Kidney epithelial cell (primary cell): ENCODE data around the gene ZFP64. TPM values are rescaled to one million over a fixed set of nuclear protein-coding genes. Genes with fewer than 3 reads are reported as not detected.

Source experiments
- DNase-seq: peaks from one replicate; pipeline ENCODE4 v3.0.0-alpha.2; 2010; ENCODE audit warnings: low read depth
- H3K27me3 ChIP-seq: 2 replicates; pipeline ENCODE4 v1.6.0; 2011; ENCODE audit warnings: low read length; ENCODE audit not compliant: control insufficient read depth, insufficient read depth
- H3K36me3 ChIP-seq: 2 replicates; pipeline ENCODE4 v1.5.1; 2011; ENCODE audit warnings: low read length; ENCODE audit not compliant: control insufficient read depth, insufficient read depth
- H3K4me3 ChIP-seq: 2 replicates; pipeline ENCODE4 v1.5.1; 2011; ENCODE audit warnings: low read depth, mild to moderate bottlenecking, control low read depth, low read length
- total RNA-seq: library from RNA; depleted of rRNA; stranded (reverse); fragments of >200 nt; gene quantifications from 2 replicates; pipeline ENCODE4 v1.2.3, GENCODE V29; 2015
- TF ChIP-seq, protein P1 (sequence below): IDR thresholded peaks from 2 replicates; pipeline ENCODE4 v1.5.1; 2011; ENCODE audit warnings: mild to moderate bottlenecking, moderate library complexity, low read length, control low read depth, inconsistent platforms; ENCODE audit not compliant: insufficient read depth, poor library complexity, severe bottlenecking

ZFP64 gene
- total RNA-seq, 1 donor from 2014 or later, result 49.6 TPM

DNA sequence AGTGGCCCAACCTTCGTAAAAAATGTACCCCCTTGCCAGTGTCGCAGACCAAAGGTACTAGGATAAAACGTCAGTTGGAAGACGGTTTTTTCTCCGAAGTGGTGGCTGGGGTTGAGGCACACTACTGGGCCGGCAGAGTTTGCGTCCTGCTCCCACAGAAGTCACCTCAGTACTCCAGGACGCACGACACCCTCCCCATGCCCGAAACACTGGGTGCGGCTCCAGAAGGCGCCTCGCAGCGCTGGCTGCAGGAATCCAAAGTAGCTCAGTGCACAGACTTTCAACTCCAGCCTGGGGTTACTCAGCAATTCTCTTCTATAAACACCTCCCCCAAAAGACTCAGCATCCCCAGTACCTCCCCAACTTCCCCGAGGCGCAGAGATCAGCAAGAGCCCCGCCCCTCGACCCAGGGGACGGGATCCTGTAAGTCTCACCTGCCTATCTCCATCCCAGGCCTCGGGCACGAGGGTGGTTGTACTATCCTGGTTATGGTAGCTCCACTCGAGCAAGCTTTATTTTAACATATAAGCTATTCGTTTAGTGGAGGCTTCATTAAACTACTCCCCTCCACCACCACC is 88.2 kb downstream of the ZFP64 start:
- TF ChIP-seq, protein P1, sequence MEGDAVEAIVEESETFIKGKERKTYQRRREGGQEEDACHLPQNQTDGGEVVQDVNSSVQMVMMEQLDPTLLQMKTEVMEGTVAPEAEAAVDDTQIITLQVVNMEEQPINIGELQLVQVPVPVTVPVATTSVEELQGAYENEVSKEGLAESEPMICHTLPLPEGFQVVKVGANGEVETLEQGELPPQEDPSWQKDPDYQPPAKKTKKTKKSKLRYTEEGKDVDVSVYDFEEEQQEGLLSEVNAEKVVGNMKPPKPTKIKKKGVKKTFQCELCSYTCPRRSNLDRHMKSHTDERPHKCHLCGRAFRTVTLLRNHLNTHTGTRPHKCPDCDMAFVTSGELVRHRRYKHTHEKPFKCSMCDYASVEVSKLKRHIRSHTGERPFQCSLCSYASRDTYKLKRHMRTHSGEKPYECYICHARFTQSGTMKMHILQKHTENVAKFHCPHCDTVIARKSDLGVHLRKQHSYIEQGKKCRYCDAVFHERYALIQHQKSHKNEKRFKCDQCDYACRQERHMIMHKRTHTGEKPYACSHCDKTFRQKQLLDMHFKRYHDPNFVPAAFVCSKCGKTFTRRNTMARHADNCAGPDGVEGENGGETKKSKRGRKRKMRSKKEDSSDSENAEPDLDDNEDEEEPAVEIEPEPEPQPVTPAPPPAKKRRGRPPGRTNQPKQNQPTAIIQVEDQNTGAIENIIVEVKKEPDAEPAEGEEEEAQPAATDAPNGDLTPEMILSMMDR, result no peak
- H3K4me3 ChIP-seq, result peak overlapping the region; percentile 69
- H3K36me3 ChIP-seq, result no peaks in the 10 kb centered on the region
- DNase-seq, result no peak
- no peaks in the 10 kb centered on the region for H3K27me3 ChIP-seq

DNA sequence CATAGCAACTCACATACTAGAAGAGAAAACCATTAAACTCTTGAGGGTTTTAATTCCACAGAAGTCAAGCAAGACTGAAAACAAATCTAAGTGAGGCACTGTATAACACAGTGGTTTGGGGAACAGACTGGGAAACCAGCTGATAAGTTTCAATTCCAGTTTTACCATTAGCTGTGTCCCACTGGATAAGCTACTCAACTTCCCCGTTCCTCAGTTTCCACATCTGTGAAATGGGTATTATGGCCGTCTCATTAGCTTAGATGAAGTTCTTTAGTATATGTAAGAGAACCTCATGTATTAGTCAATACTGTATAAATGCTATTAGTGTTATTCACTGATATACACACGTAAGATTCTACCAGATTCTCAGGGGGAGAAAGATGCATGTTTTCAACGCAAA is 89.0 kb downstream of the ZFP64 start:
- Histone ChIP-seq H3K36me3 (no peaks in the 10 kb centered on the region), H3K27me3 (no peaks in the 10 kb centered on the region), H3K4me3 (no peak overlapping the region)
- TF ChIP-seq, protein P1, result no peak
- DNase-seq, result no peak

DNA sequence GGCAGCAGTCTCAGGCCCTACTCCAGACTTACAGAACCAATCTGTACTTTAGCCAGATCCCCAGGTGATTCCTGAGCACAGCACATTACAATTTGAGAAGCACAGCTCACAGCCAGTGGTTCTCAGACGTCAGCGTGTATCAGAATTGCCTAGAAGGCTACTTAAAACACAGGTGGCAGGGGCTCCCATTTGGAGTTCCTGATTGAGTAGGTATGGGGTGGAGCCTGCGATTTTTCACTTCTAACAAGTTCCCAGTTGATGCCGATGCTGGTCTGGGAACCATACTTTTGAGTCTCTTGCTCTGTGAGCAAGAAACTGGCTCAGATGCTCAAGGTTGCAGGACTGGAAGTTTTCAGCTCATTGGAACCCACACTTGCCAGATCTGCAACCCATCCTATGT is 89.5 kb downstream of the ZFP64 start:
- Histone ChIP-seq H3K36me3 (no peaks in the 10 kb centered on the region), H3K27me3 (no peaks in the 10 kb centered on the region), H3K4me3 (no peak overlapping the region)
- TF ChIP-seq, protein P1, result no peak
- no peak for DNase-seq
